ENCODE data around the gene KBTBD4.
"Not testable (repeated sequence)": the region's sequence is repeated elsewhere in the genome, so short reads cannot be mapped to it uniquely, and the experiment has no call there.

KBTBD4 gene

GRCh38 chr11:47536915-47537314 lies 41.9 kb downstream of the KBTBD4 start:
- H3K9me3 ChIP-seq (ENCODE audit: control insufficient read depth, insufficient read depth, low read length): no peaks in the 10 kb centered on the region
- peaks cover 10% of the 10 kb centered on the region for H3K4me1 ChIP-seq (ENCODE audit: insufficient read depth, low read length)
- no peaks in the 10 kb centered on the region for H3K36me3 ChIP-seq (ENCODE audit: insufficient read depth, low read length)
- no peak overlapping the region for H3K9ac ChIP-seq (ENCODE audit: low read depth, low read length)

GRCh38 chr11:47534704-47535251 lies 44.0 kb downstream of the KBTBD4 start:
- H3K36me3 ChIP-seq (ENCODE audit: insufficient read depth, low read length): no peaks in the 10 kb centered on the region
- H3K4me1 ChIP-seq (ENCODE audit: insufficient read depth, low read length): peaks cover 5% of the 10 kb centered on the region; the same call in 1 of the 2 replicates
- no peak overlapping the region for H3K9ac ChIP-seq (ENCODE audit: low read depth, low read length)
- no peaks in the 10 kb centered on the region for H3K9me3 ChIP-seq (ENCODE audit: control insufficient read depth, insufficient read depth, low read length)

- Histone ChIP-seq H3K36me3 (ENCODE audit: insufficient read depth, low read length) (no peaks in the 10 kb centered on the region), H3K9me3 (ENCODE audit: control insufficient read depth, insufficient read depth, low read length) (no peaks in the 10 kb centered on the region), H3K4me1 (ENCODE audit: insufficient read depth, low read length) (no peaks in the 10 kb centered on the region), H3K9ac (ENCODE audit: low read depth, low read length) (no peak overlapping the region)
Measured at GRCh38 chr11:47533690-47534151, 45.0 kb downstream of the KBTBD4 start.

GRCh38 chr11:47532597-47533213 lies 46.1 kb downstream of the KBTBD4 start:
- Histone ChIP-seq H3K36me3 (ENCODE audit: insufficient read depth, low read length) (no peaks in the 10 kb centered on the region), H3K9me3 (ENCODE audit: control insufficient read depth, insufficient read depth, low read length) (no peaks in the 10 kb centered on the region), H3K4me1 (ENCODE audit: insufficient read depth, low read length) (no peaks in the 10 kb centered on the region)

GRCh38 chr11:47531666-47532065 lies 47.1 kb downstream of the KBTBD4 start:
- H3K4me1 ChIP-seq (ENCODE audit: insufficient read depth, low read length): no peaks in the 10 kb centered on the region; the same call in 1 of the 2 replicates
- H3K36me3 ChIP-seq (ENCODE audit: insufficient read depth, low read length): no peaks in the 10 kb centered on the region
- no peaks in the 10 kb centered on the region for H3K9me3 ChIP-seq (ENCODE audit: control insufficient read depth, insufficient read depth, low read length)
- H3K9ac ChIP-seq (ENCODE audit: low read depth, low read length): no peak overlapping the region

More at GRCh38 chr11:47532597-47533213, 46.1 kb downstream of the KBTBD4 start:
- H3K9ac ChIP-seq (ENCODE audit: low read depth, low read length): no peak overlapping the region

- H3K4me1 ChIP-seq (ENCODE audit: insufficient read depth, low read length); H3K9me3 ChIP-seq (ENCODE audit: control insufficient read depth, insufficient read depth, low read length); H3K36me3 ChIP-seq (ENCODE audit: insufficient read depth, low read length); H3K9ac ChIP-seq (ENCODE audit: low read depth, low read length): not testable (repeated sequence)
Measured at GRCh38 chr11:47530721-47531120, 48.0 kb downstream of the KBTBD4 start.

- no peak overlapping the region for H3K9ac ChIP-seq (ENCODE audit: low read depth, low read length)
- peaks cover 7% of the 10 kb centered on the region for H3K4me1 ChIP-seq (ENCODE audit: insufficient read depth, low read length)
- no peaks in the 10 kb centered on the region for H3K36me3 ChIP-seq (ENCODE audit: insufficient read depth, low read length)
- H3K9me3 ChIP-seq (ENCODE audit: control insufficient read depth, insufficient read depth, low read length): no peaks in the 10 kb centered on the region
Measured at GRCh38 chr11:47529951-47530350, 48.8 kb downstream of the KBTBD4 start.

GRCh38 chr11:47527186-47527585 lies 51.6 kb downstream of the KBTBD4 start:
- H3K9me3 ChIP-seq (ENCODE audit: control insufficient read depth, insufficient read depth, low read length): no peaks in the 10 kb centered on the region
- no peak overlapping the region for H3K9ac ChIP-seq (ENCODE audit: low read depth, low read length)
- no peaks in the 10 kb centered on the region for H3K36me3 ChIP-seq (ENCODE audit: insufficient read depth, low read length)
- peaks cover 25% of the 10 kb centered on the region for H3K4me1 ChIP-seq (ENCODE audit: insufficient read depth, low read length)

GRCh38 chr11:47526032-47526431 lies 52.7 kb downstream of the KBTBD4 start:
- H3K9me3 ChIP-seq (ENCODE audit: control insufficient read depth, insufficient read depth, low read length); H3K9ac ChIP-seq (ENCODE audit: low read depth, low read length); H3K36me3 ChIP-seq (ENCODE audit: insufficient read depth, low read length): not testable (repeated sequence)
- peaks cover 25% of the 10 kb centered on the region for H3K4me1 ChIP-seq (ENCODE audit: insufficient read depth, low read length)

GRCh38 chr11:47524291-47524874 lies 54.4 kb downstream of the KBTBD4 start:
- Histone ChIP-seq H3K36me3 (ENCODE audit: insufficient read depth, low read length) (no peaks in the 10 kb centered on the region), H3K4me1 (ENCODE audit: insufficient read depth, low read length) (peaks cover 25% of the 10 kb centered on the region), H3K9ac (ENCODE audit: low read depth, low read length) (no peak overlapping the region; the same call in 1 of the 2 replicates), H3K9me3 (ENCODE audit: control insufficient read depth, insufficient read depth, low read length) (no peaks in the 10 kb centered on the region)

- Histone ChIP-seq H3K4me1 (ENCODE audit: insufficient read depth, low read length) (peaks cover 25% of the 10 kb centered on the region), H3K9me3 (ENCODE audit: control insufficient read depth, insufficient read depth, low read length) (no peaks in the 10 kb centered on the region), H3K36me3 (ENCODE audit: insufficient read depth, low read length) (no peaks in the 10 kb centered on the region), H3K9ac (ENCODE audit: low read depth, low read length) (no peak overlapping the region; the same call in 1 of the 2 replicates)
Measured at GRCh38 chr11:47523490-47524225, 55.1 kb downstream of the KBTBD4 start.

Data from ES-I3 (cell line).